ENCODE results near the gene SLC35F3. TPM values are rescaled to one million over a fixed set of nuclear protein-coding genes. Genes with fewer than 3 reads are reported as not detected.

SLC35F3 gene
- total RNA-seq, 2 donors from 2014 or later: 14.4 to 14.8 TPM

GRCh38 chr1:234316937-234317336 lies 412.5 kb downstream of the SLC35F3 start:
- H3K27me3 Mint-ChIP-seq (ENCODE audit: insufficient read depth): peaks cover 4% of the 10 kb centered on the region
- 79 to 80% methylated on average over 3 to 6 of the region's 6 CpGs for WGBS, 2 experiments (ENCODE audit: insufficient coverage in 1 of 2, insufficient read length in 1 of 2)

GRCh38 chr1:234320069-234320468 lies 415.6 kb downstream of the SLC35F3 start:
- H3K9me3 Mint-ChIP-seq: no peaks in the 10 kb centered on the region
- H3K27me3 Mint-ChIP-seq (ENCODE audit: insufficient read depth): peaks cover 9% of the 10 kb centered on the region
- Histone ChIP-seq H3K9ac (ENCODE audit: extremely low read depth, low read length, poor library complexity, severe bottlenecking) (no peak overlapping the region), H3K4me3 (ENCODE audit: low read length) (no peak overlapping the region), H3K4me1 (ENCODE audit: control insufficient read depth, insufficient read depth, low read length) (no peaks in the 10 kb centered on the region), H3K9me3 (ENCODE audit: control insufficient read depth, low read length) (no peaks in the 10 kb centered on the region), H3K27ac (ENCODE audit: low read depth, low read length) (no peak overlapping the region), H3K36me3 (ENCODE audit: control insufficient read depth, insufficient read depth, low read length) (peaks cover 4% of the 10 kb centered on the region), H3K27me3 (ENCODE audit: control insufficient read depth, insufficient read depth, low read length, poor library complexity, severe bottlenecking) (no peaks in the 10 kb centered on the region)
- DNase-seq: no peak
- no peak overlapping the region for H3K4me3 Mint-ChIP-seq
- peaks cover 20% of the 10 kb centered on the region for H3K36me3 Mint-ChIP-seq (ENCODE audit: low read depth)
- no peak for TF ChIP-seq CTCF (conservative IDR thresholded peaks at IDR 0.05)
- H3K4me1 Mint-ChIP-seq: peaks cover 9% of the 10 kb centered on the region
- 90 to 95% methylated on average over 4 of the region's 5 CpGs for WGBS, 2 experiments (ENCODE audit: insufficient coverage in 1 of 2, insufficient read length in 1 of 2)
- no peak overlapping the region for H3K27ac Mint-ChIP-seq

More at GRCh38 chr1:234316937-234317336, 412.5 kb downstream of the SLC35F3 start:
- no peaks in the 10 kb centered on the region for H3K9me3 ChIP-seq (ENCODE audit: control insufficient read depth, low read length)
- no peaks in the 10 kb centered on the region for H3K27me3 ChIP-seq (ENCODE audit: control insufficient read depth, insufficient read depth, low read length, poor library complexity, severe bottlenecking)
- Mint-ChIP-seq H3K4me3 (no peak overlapping the region), H3K36me3 (ENCODE audit: low read depth) (peaks cover 13% of the 10 kb centered on the region), H3K27ac (no peak overlapping the region), H3K4me1 (peaks cover 11% of the 10 kb centered on the region), H3K9me3 (no peaks in the 10 kb centered on the region)
- TF ChIP-seq CTCF (conservative IDR thresholded peaks at IDR 0.05): no peak
- H3K36me3 ChIP-seq (ENCODE audit: control insufficient read depth, insufficient read depth, low read length): peaks cover 4% of the 10 kb centered on the region
- H3K27ac ChIP-seq (ENCODE audit: low read depth, low read length): no peak overlapping the region
- H3K4me3 ChIP-seq (ENCODE audit: low read length): no peak overlapping the region
- H3K9ac ChIP-seq (ENCODE audit: extremely low read depth, low read length, poor library complexity, severe bottlenecking): no peak overlapping the region
- no peak for DNase-seq
- no peaks in the 10 kb centered on the region for H3K4me1 ChIP-seq (ENCODE audit: control insufficient read depth, insufficient read depth, low read length)

GRCh38 chr1:234320549-234320948 lies 416.1 kb downstream of the SLC35F3 start:
- no peak for TF ChIP-seq CTCF (conservative IDR thresholded peaks at IDR 0.05)
- Histone ChIP-seq H3K36me3 (ENCODE audit: control insufficient read depth, insufficient read depth, low read length) (peaks cover 4% of the 10 kb centered on the region), H3K27ac (ENCODE audit: low read depth, low read length) (no peak overlapping the region), H3K27me3 (ENCODE audit: control insufficient read depth, insufficient read depth, low read length, poor library complexity, severe bottlenecking) (no peaks in the 10 kb centered on the region), H3K9ac (ENCODE audit: extremely low read depth, low read length, poor library complexity, severe bottlenecking) (no peak overlapping the region), H3K4me3 (ENCODE audit: low read length) (no peak overlapping the region), H3K9me3 (ENCODE audit: control insufficient read depth, low read length) (no peaks in the 10 kb centered on the region), H3K4me1 (ENCODE audit: control insufficient read depth, insufficient read depth, low read length) (no peaks in the 10 kb centered on the region)
- H3K27ac Mint-ChIP-seq: no peak overlapping the region
- WGBS, 2 experiments (ENCODE audit: insufficient coverage in 1 of 2, insufficient read length in 1 of 2): 75 to 87% methylated on average over 7 to 8 of the region's 8 CpGs
- DNase-seq: no peak
- H3K9me3 Mint-ChIP-seq: no peaks in the 10 kb centered on the region
- H3K4me3 Mint-ChIP-seq: no peak overlapping the region
- H3K4me1 Mint-ChIP-seq: peaks cover 9% of the 10 kb centered on the region
- H3K27me3 Mint-ChIP-seq (ENCODE audit: insufficient read depth): peaks cover 14% of the 10 kb centered on the region
- H3K36me3 Mint-ChIP-seq (ENCODE audit: low read depth): peaks cover 20% of the 10 kb centered on the region
